ENCODE measurements around the gene CELF2.
A peak's percentile ranks its signal among the peaks of the same experiment; 100 is the strongest.

CELF2 gene

DNA sequence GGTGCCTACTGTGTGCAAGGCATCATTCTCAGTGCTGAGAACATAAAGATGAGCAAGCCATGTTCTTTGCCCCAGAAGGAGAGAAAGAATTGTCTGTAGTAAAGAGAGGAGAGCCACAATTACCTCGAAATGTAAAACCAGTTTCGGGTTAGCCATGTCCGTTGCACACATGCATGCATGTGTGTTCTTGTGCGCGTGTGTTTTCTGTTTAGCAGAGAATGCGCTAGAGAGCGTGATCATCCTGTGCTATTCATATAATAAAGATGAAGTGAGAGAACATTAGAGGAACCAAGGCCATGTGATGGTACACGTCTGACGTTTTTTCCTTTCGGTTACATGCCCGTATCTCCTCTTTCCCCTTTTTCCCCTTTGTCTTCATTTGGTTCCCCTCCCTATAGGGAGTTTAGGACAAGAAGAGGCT is 158.2 kb downstream of the CELF2 start:
- no peak overlapping the region for H2BK15ac ChIP-seq (replicated peaks; ENCODE audit: low read depth)
- no CpG with 5 or more reads among the region's 11 CpGs for WGBS (ENCODE audit: extremely low coverage, insufficient coverage, low lambda C conversion rate)

GRCh38 chr10:11176746-11177145 is 159.1 kb downstream of the CELF2 start:
- Histone ChIP-seq H3K79me2 (ENCODE audit: control insufficient read depth, insufficient read depth, low read length) (no peaks in the 10 kb centered on the region), H3K18ac (ENCODE audit: low read length) (no peak overlapping the region), H3K9ac (ENCODE audit: low read length) (no peak overlapping the region), H3K23ac (ENCODE audit: low read length) (no peak overlapping the region), H3K4me2 (ENCODE audit: low read length) (no peak overlapping the region), H4K5ac (ENCODE audit: low read length) (no peak overlapping the region), H3K4ac (ENCODE audit: low read depth, low read length) (no peak overlapping the region), H2BK120ac (ENCODE audit: low read depth, low read length) (no peak overlapping the region), H4K8ac (ENCODE audit: low read depth, low read length) (no peak overlapping the region), H3K36me3 (ENCODE audit: control insufficient read depth, insufficient read depth, low read length) (no peaks in the 10 kb centered on the region), H3K79me1 (ENCODE audit: low read length) (no peaks in the 10 kb centered on the region), H2BK15ac (replicated peaks; ENCODE audit: low read depth) (no peak overlapping the region), H3K27me3 (ENCODE audit: insufficient read depth, low read length, poor library complexity) (no peaks in the 10 kb centered on the region), H2AK5ac (ENCODE audit: low read length) (no peak overlapping the region), H3K27ac (ENCODE audit: low read depth, low read length) (no peak overlapping the region), H3K56ac (ENCODE audit: low read length) (no peak overlapping the region), H2BK5ac (ENCODE audit: low read length) (no peak overlapping the region), H3K4me1 (ENCODE audit: control insufficient read depth, low read depth, low read length) (no peaks in the 10 kb centered on the region), H3K4me3 (ENCODE audit: low read length) (no peak overlapping the region)
- no CpG with 5 or more reads among the region's 7 CpGs for WGBS (ENCODE audit: extremely low coverage, insufficient coverage, low lambda C conversion rate)
- no peak for DNase-seq

More for the DNA sequence above, 158.2 kb downstream of the CELF2 start:
- H4K8ac ChIP-seq (ENCODE audit: low read depth, low read length), result no peak overlapping the region
- H3K36me3 ChIP-seq (ENCODE audit: control insufficient read depth, insufficient read depth, low read length), result no peaks in the 10 kb centered on the region
- H3K23ac ChIP-seq (ENCODE audit: low read length), result no peak overlapping the region
- H3K27ac ChIP-seq (ENCODE audit: low read depth, low read length), result no peak overlapping the region
- H2AK5ac ChIP-seq (ENCODE audit: low read length), result no peak overlapping the region
- no peak overlapping the region for H2BK5ac ChIP-seq (ENCODE audit: low read length)
- H3K18ac ChIP-seq (ENCODE audit: low read length), result no peak overlapping the region
- no peaks in the 10 kb centered on the region for H3K4me1 ChIP-seq (ENCODE audit: control insufficient read depth, low read depth, low read length)
- no peaks in the 10 kb centered on the region for H3K27me3 ChIP-seq (ENCODE audit: insufficient read depth, low read length, poor library complexity)
- no peak overlapping the region for H4K5ac ChIP-seq (ENCODE audit: low read length)
- H3K79me2 ChIP-seq (ENCODE audit: control insufficient read depth, insufficient read depth, low read length), result no peaks in the 10 kb centered on the region
- H3K4me2 ChIP-seq (ENCODE audit: low read length), result no peak overlapping the region
- H3K4ac ChIP-seq (ENCODE audit: low read depth, low read length), result no peak overlapping the region
- no peak overlapping the region for H3K9ac ChIP-seq (ENCODE audit: low read length)
- no peaks in the 10 kb centered on the region for H3K79me1 ChIP-seq (ENCODE audit: low read length)
- no peak overlapping the region for H3K56ac ChIP-seq (ENCODE audit: low read length)
- no peak for DNase-seq
- H2BK120ac ChIP-seq (ENCODE audit: low read depth, low read length), result no peak overlapping the region
- no peak overlapping the region for H3K4me3 ChIP-seq (ENCODE audit: low read length)

DNA sequence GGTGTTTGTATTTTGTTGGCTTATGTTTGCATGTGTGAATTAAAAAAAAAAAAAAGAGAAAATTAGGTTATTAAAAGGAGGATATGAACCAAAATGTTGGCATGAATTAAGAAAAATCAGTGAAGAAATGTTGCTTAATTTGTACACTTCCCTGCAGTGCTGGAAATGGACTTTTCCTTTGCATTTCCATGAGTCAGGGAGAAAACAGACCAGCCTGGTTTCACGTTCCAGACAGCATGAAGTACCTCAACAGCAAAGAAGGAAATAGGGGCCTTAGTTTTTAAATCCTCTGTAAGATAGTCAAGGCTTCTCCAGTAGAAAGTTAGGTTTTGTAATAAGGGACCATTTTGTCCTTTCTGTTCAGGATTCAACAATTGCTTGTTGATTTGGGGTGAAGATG is 159.7 kb downstream of the CELF2 start:
- Histone ChIP-seq H3K79me1 (ENCODE audit: low read length) (no peaks in the 10 kb centered on the region), H3K4me1 (ENCODE audit: control insufficient read depth, low read depth, low read length) (no peaks in the 10 kb centered on the region), H3K18ac (ENCODE audit: low read length) (no peak overlapping the region), H3K79me2 (ENCODE audit: control insufficient read depth, insufficient read depth, low read length) (no peaks in the 10 kb centered on the region), H3K4ac (ENCODE audit: low read depth, low read length) (no peak overlapping the region), H2BK120ac (ENCODE audit: low read depth, low read length) (no peak overlapping the region), H2BK5ac (ENCODE audit: low read length) (no peak overlapping the region), H3K36me3 (ENCODE audit: control insufficient read depth, insufficient read depth, low read length) (no peaks in the 10 kb centered on the region), H3K4me3 (ENCODE audit: low read length) (no peak overlapping the region), H3K56ac (ENCODE audit: low read length) (no peak overlapping the region), H3K27ac (ENCODE audit: low read depth, low read length) (no peak overlapping the region), H4K8ac (ENCODE audit: low read depth, low read length) (no peak overlapping the region), H2BK15ac (replicated peaks; ENCODE audit: low read depth) (no peak overlapping the region), H2AK5ac (ENCODE audit: low read length) (no peak overlapping the region), H3K9ac (ENCODE audit: low read length) (no peak overlapping the region), H3K23ac (ENCODE audit: low read length) (no peak overlapping the region), H3K4me2 (ENCODE audit: low read length) (no peak overlapping the region), H3K27me3 (ENCODE audit: insufficient read depth, low read length, poor library complexity) (no peaks in the 10 kb centered on the region), H4K5ac (ENCODE audit: low read length) (no peak overlapping the region)
- DNase-seq, result no peak
- WGBS (ENCODE audit: extremely low coverage, insufficient coverage, low lambda C conversion rate), result no CpG with 5 or more reads among the region's 1 CpG

GRCh38 chr10:11177926-11178471 is 160.3 kb downstream of the CELF2 start:
- Histone ChIP-seq H2BK15ac (replicated peaks; ENCODE audit: low read depth) (no peak overlapping the region), H3K79me2 (ENCODE audit: control insufficient read depth, insufficient read depth, low read length) (no peaks in the 10 kb centered on the region), H4K5ac (ENCODE audit: low read length) (no peak overlapping the region), H3K18ac (ENCODE audit: low read length) (no peak overlapping the region), H3K23ac (ENCODE audit: low read length) (no peak overlapping the region), H2BK120ac (ENCODE audit: low read depth, low read length) (no peak overlapping the region), H3K9ac (ENCODE audit: low read length) (no peak overlapping the region), H3K4me2 (ENCODE audit: low read length) (no peak overlapping the region), H3K4ac (ENCODE audit: low read depth, low read length) (no peak overlapping the region), H3K27ac (ENCODE audit: low read depth, low read length) (no peak overlapping the region), H3K4me1 (ENCODE audit: control insufficient read depth, low read depth, low read length) (no peaks in the 10 kb centered on the region), H3K36me3 (ENCODE audit: control insufficient read depth, insufficient read depth, low read length) (no peaks in the 10 kb centered on the region), H2AK5ac (ENCODE audit: low read length) (no peak overlapping the region), H3K27me3 (ENCODE audit: insufficient read depth, low read length, poor library complexity) (no peaks in the 10 kb centered on the region), H3K79me1 (ENCODE audit: low read length) (no peaks in the 10 kb centered on the region), H2BK5ac (ENCODE audit: low read length) (no peak overlapping the region), H3K56ac (ENCODE audit: low read length) (no peak overlapping the region), H3K4me3 (ENCODE audit: low read length) (no peak overlapping the region), H4K8ac (ENCODE audit: low read depth, low read length) (no peak overlapping the region)
- no CpG with 5 or more reads among the region's 18 CpGs for whole genome bisulfite sequencing (ENCODE audit: extremely low coverage, insufficient coverage, low lambda C conversion rate)
- no peak for DNase-seq

- Histone ChIP-seq H3K27me3 (ENCODE audit: insufficient read depth, low read length, poor library complexity) (no peaks in the 10 kb centered on the region), H3K27ac (ENCODE audit: low read depth, low read length) (no peak overlapping the region), H3K23ac (ENCODE audit: low read length) (no peak overlapping the region), H2BK15ac (replicated peaks; ENCODE audit: low read depth) (no peak overlapping the region), H3K18ac (ENCODE audit: low read length) (no peak overlapping the region), H4K8ac (ENCODE audit: low read depth, low read length) (no peak overlapping the region), H3K4me3 (ENCODE audit: low read length) (no peak overlapping the region), H2BK120ac (ENCODE audit: low read depth, low read length) (no peak overlapping the region), H3K9ac (ENCODE audit: low read length) (no peak overlapping the region), H2AK5ac (ENCODE audit: low read length) (no peak overlapping the region), H2BK5ac (ENCODE audit: low read length) (no peak overlapping the region), H3K79me2 (ENCODE audit: control insufficient read depth, insufficient read depth, low read length) (no peaks in the 10 kb centered on the region), H3K36me3 (ENCODE audit: control insufficient read depth, insufficient read depth, low read length) (no peaks in the 10 kb centered on the region), H3K4me1 (ENCODE audit: control insufficient read depth, low read depth, low read length) (no peaks in the 10 kb centered on the region), H3K79me1 (ENCODE audit: low read length) (no peaks in the 10 kb centered on the region), H3K56ac (ENCODE audit: low read length) (no peak overlapping the region), H3K4me2 (ENCODE audit: low read length) (no peak overlapping the region), H3K4ac (ENCODE audit: low read depth, low read length) (no peak overlapping the region), H4K5ac (ENCODE audit: low read length) (no peak overlapping the region)
- DNase-seq, result peak; percentile 77
- no CpG with 5 or more reads among the region's 17 CpGs for WGBS (ENCODE audit: extremely low coverage, insufficient coverage, low lambda C conversion rate)
These were observed 161.2 kb downstream of the CELF2 start for GRCh38 chr10:11178606-11179515.
